Common myeloid progenitor, CD34-positive (primary cell): ENCODE measurements around the gene MBOAT7.
A peak's percentile ranks its signal among the peaks of the same experiment; 100 is the strongest.

ENCODE experiments used
- CTCF ChIA-PET: fragments of 350-600 bp; sonication (Branson Sonifier 250); formaldehyde crosslinking; loops from one replicate; lab custom pipeline; 2021; ENCODE audit warnings: antibody characterized with exemption; lab: Charles Lee
- POLR2A ChIA-PET: fragments of 350-600 bp; sonication (Branson Sonifier 250); formaldehyde crosslinking; loops from one replicate; lab custom pipeline; 2021; ENCODE audit warnings: antibody characterized with exemption; lab: Charles Lee
- DNase-seq, 3 donors: peaks; one replicate each; pipeline versions ENCODE4 v3.0.0 to v3.0.0-alpha.2; 2013
- H3K27ac ChIP-seq, 2 experiments: 1 replicate in 1 of 2; 2 replicates in 1 of 2; pipeline ENCODE4 v1.7.0; 2013; ENCODE audit warnings: inconsistent platforms in 2 of 2, low read length in 2 of 2, mild to moderate bottlenecking in 2 of 2, low read depth in 1 of 2, moderate library complexity in 1 of 2; ENCODE audit not compliant: severe bottlenecking in 2 of 2, insufficient read depth in 1 of 2, poor library complexity in 1 of 2
- H3K27me3 ChIP-seq, 5 experiments: replicated peaks in 2 of 5; 1 replicate in 3 of 5; 2 replicates in 2 of 5; pipeline versions ENCODE4 v1.6.1 to v1.7.0; 2013; ENCODE audit warnings: low read length in 4 of 5, mild to moderate bottlenecking in 2 of 5, moderate library complexity in 2 of 5, inconsistent platforms in 1 of 5; ENCODE audit not compliant: insufficient read depth in 5 of 5, control insufficient read depth in 4 of 5
- H3K36me3 ChIP-seq, 4 experiments: 1 replicate in 2 of 4; 2 replicates in 2 of 4; pipeline versions ENCODE4 v1.6.1 to v1.7.0; 2013; ENCODE audit warnings: low read length in 3 of 4, control low read depth in 1 of 4, mild to moderate bottlenecking in 1 of 4; ENCODE audit not compliant: control insufficient read depth in 4 of 4, insufficient read depth in 4 of 4
- H3K4me1 ChIP-seq, 4 experiments: 1 replicate in 3 of 4; 2 replicates in 1 of 4; pipeline versions ENCODE4 v1.6.1 to v1.7.1; 2013; ENCODE audit warnings: low read length in 3 of 4, mild to moderate bottlenecking in 3 of 4, control low read depth in 1 of 4, inconsistent platforms in 1 of 4, moderate library complexity in 1 of 4; ENCODE audit not compliant: control insufficient read depth in 4 of 4, insufficient read depth in 4 of 4; ENCODE audit errors: control extremely low read depth in 1 of 4
- H3K4me3 ChIP-seq, 7 experiments: 1 replicate in 4 of 7; 2 replicates in 3 of 7; pipeline versions ENCODE4 v1.5.1 to v1.7.0; 2013; ENCODE audit warnings: mild to moderate bottlenecking in 7 of 7, low read length in 6 of 7, moderate library complexity in 6 of 7, inconsistent platforms in 2 of 7, low read depth in 2 of 7, control low read depth in 1 of 7; ENCODE audit not compliant: insufficient read depth in 4 of 7, control insufficient read depth in 1 of 7; ENCODE audit errors: extremely low read depth in 1 of 7
- H3K9me3 ChIP-seq, 5 experiments: 1 replicate in 4 of 5; 2 replicates in 1 of 5; pipeline versions ENCODE4 v1.6.1 to v1.7.1; 2013; ENCODE audit warnings: low read length in 4 of 5, mild to moderate bottlenecking in 2 of 5, inconsistent platforms in 1 of 5, low read depth in 1 of 5, moderate library complexity in 1 of 5; ENCODE audit not compliant: control insufficient read depth in 4 of 5, insufficient read depth in 2 of 5; ENCODE audit errors: control extremely low read depth in 1 of 5
- WGBS: methylation state at CpG from one replicate; pipeline ENCODE4 v1.1.5; 2013; ENCODE audit not compliant: insufficient coverage; 5-methylcytosine and 5-hydroxymethylcytosine counted together

Gene MBOAT7

DNA sequence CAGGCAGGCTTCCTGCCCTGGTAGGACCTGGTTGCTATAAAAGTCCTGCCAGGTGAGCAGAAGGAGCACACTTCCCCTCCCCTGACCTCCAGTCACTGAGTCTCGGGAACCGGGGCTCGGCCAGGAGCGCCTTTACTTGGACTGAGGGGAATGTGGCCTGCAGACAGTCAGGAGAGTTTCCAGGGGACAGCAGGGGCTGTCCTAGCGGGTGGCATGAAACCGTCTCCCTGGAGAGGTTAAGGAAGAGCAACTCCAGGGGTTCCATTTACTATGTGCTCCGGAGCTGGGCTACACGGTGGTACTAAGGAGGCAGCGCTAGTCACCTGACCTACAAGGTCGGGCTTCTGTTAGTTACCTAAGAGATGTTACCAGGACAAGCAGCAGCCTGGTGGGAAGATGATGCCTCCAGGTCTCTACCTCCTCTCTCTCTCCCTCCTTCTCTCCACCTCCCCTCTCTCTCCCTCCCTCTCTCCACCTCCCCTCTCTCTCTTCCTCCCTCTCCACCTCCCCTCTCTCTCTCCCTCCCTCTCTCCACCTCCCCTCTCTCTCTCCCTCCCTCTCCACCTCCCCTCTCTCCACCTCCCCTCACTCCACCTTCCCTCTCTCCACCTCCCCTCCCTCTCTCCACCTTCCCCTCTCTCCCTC, 55.9 kb downstream of the MBOAT7 start:
- peaks cover 0 to 3% (median 0%) of the 10 kb centered on the region in 5 experiments for H3K9me3 ChIP-seq
- peak; percentile 29 to 58 (median 34) for DNase-seq
- no peaks in the 10 kb centered on the region for H3K27me3 ChIP-seq
- peaks cover 6 to 15% (median 15%) of the 10 kb centered on the region in 4 experiments for H3K4me1 ChIP-seq
- no peak overlapping the region for H3K27ac ChIP-seq
- 87% methylated on average over 10 of the region's 10 CpGs for WGBS
- H3K4me3 ChIP-seq, result no peak overlapping the region
- H3K36me3 ChIP-seq, result peaks cover 0 to 30% (median 22%) of the 10 kb centered on the region in 4 experiments
- ChIA-PET CTCF (interaction anchor here (1.0 to 1.6 kb wide), 2 partner anchors 13 to 17 kb away, joined by 3 read pairs; no protein-coding TSS in a partner anchor), POLR2A (no interaction called here)

GRCh38 chr19:54129617-54129996, 59.8 kb downstream of the MBOAT7 start:
- peaks cover 1 to 65% (median 48%) of the 10 kb centered on the region in 4 experiments for H3K36me3 ChIP-seq
- H3K9me3 ChIP-seq, result peaks cover 0 to 3% (median 0%) of the 10 kb centered on the region in 5 experiments
- no peak overlapping the region for H3K27ac ChIP-seq
- no peaks in the 10 kb centered on the region for H3K27me3 ChIP-seq
- no peak overlapping the region for H3K4me3 ChIP-seq
- 98% methylated on average over 19 of the region's 20 CpGs for WGBS
- DNase-seq, result no peak
- POLR2A ChIA-PET, result no interaction called here
- H3K4me1 ChIP-seq, result no peaks in the 10 kb centered on the region
- CTCF ChIA-PET, result no interaction called here

- H3K9me3 ChIP-seq, result peaks cover 0 to 3% (median 0%) of the 10 kb centered on the region in 5 experiments
- H3K36me3 ChIP-seq, result peaks cover 3 to 71% (median 54%) of the 10 kb centered on the region in 4 experiments
- POLR2A ChIA-PET, result no interaction called here
Observed at GRCh38 chr19:54128796-54129616, 60.4 kb downstream of the MBOAT7 start.

GRCh38 chr19:54128441-54128725, 61.0 kb downstream of the MBOAT7 start:
- Histone ChIP-seq H3K4me3 (no peak overlapping the region), H3K27me3 (no peaks in the 10 kb centered on the region), H3K27ac (no peak overlapping the region), H3K4me1 (no peaks in the 10 kb centered on the region), H3K9me3 (no peaks in the 10 kb centered on the region), H3K36me3 (peaks cover 8 to 77% (median 60%) of the 10 kb centered on the region in 4 experiments)
- ChIA-PET POLR2A (no interaction called here), CTCF (no interaction called here)
- no peak for DNase-seq
- WGBS, result 96% methylated on average over 13 of the region's 20 CpGs

More at GRCh38 chr19:54128796-54129616, 60.4 kb downstream of the MBOAT7 start:
- no peaks in the 10 kb centered on the region for H3K4me1 ChIP-seq
- no peak overlapping the region for H3K27ac ChIP-seq
- no peaks in the 10 kb centered on the region for H3K27me3 ChIP-seq
- DNase-seq, result no peak
- no peak overlapping the region for H3K4me3 ChIP-seq
- WGBS, result 97% methylated on average over 37 of the region's 41 CpGs
- CTCF ChIA-PET, result no interaction called here

- H3K36me3 ChIP-seq, result peaks cover 8 to 82% (median 64%) of the 10 kb centered on the region in 4 experiments
Observed at GRCh38 chr19:54127688-54128440, 61.5 kb downstream of the MBOAT7 start.

DNA sequence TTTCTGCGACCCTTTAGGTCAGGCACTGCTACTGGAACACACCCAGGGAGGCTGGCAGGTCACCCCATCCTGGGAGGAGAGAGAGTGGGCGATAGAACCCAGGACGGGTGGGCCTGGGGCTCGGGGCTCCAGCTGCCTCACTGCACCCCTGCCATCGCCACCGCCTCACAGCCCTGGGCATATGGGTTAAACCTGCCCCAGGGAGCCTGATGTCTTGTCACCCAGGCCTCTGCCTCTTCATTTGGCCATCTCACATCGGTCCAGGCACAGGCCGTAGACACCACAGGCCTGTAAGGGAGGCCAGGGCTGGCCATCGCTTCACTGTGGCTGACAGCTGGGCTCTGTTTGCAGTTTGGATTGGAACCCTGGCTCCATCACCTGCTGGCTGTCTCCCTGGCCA, 63.7 kb downstream of the MBOAT7 start:
- ChIA-PET CTCF (no interaction called here), POLR2A (no interaction called here)
- Histone ChIP-seq H3K27me3 (no peaks in the 10 kb centered on the region), H3K4me3 (no peak overlapping the region), H3K36me3 (peaks cover 8 to 87% (median 71%) of the 10 kb centered on the region in 4 experiments), H3K9me3 (no peaks in the 10 kb centered on the region), H3K27ac (no peak overlapping the region), H3K4me1 (no peaks in the 10 kb centered on the region)
- 96% methylated on average over 8 of the region's 9 CpGs for WGBS
- DNase-seq, result no peak

More at GRCh38 chr19:54127688-54128440, 61.5 kb downstream of the MBOAT7 start:
- H3K27me3 ChIP-seq, result no peaks in the 10 kb centered on the region
- H3K4me1 ChIP-seq, result no peaks in the 10 kb centered on the region
- WGBS, result 89% methylated on average over 26 of the region's 44 CpGs
- no peak for DNase-seq
- H3K27ac ChIP-seq, result no peak overlapping the region
- CTCF ChIA-PET, result interaction anchor here (1.1 kb wide), 1 partner anchor 9 kb away, joined by 4 read pairs; no protein-coding TSS in a partner anchor
- H3K4me3 ChIP-seq, result no peak overlapping the region
- POLR2A ChIA-PET, result no interaction called here
- H3K9me3 ChIP-seq, result no peaks in the 10 kb centered on the region
